Heart left ventricle (tissue), 13 donors: ENCODE results near the gene RPL32.

Experiments
- CTCF ChIP-seq, 12 donors: fragments of 200-600 bp; sonication (generic) in 4 of 12; IDR thresholded peaks; one replicate each; pipeline versions ENCODE4 v1.5.0 to v1.8.0; 2018 to 2022; ENCODE audit warnings: antibody characterized with exemption in 12 of 12, mild to moderate bottlenecking in 5 of 12
- POLR2A ChIP-seq, 2 donors: fragments of 450-650 bp; IDR thresholded peaks; one replicate each; pipeline ENCODE4 v1.6.1; 2017; ENCODE audit warnings: antibody characterized with exemption in 2 of 2, mild to moderate bottlenecking in 2 of 2, moderate library complexity in 2 of 2
- donor health status: ischemic (EF 13 %, LVEDD 7.1; RV severe dilation, severe dysfunction).
- donor health status: DM: no; HTN: yes; CAD: no.
- donor health status: DM: no; HTN: no; CAD: no.
- donor health status: ischemic (EF 25% LVEDD 6.9; RV normal size, moderate dysfunction).
- donor health status: ischemic (EF 25% LVEDD 5.7; RV mildly dilated, moderate dysfunction).
- donor health status: ischemic (EF 35%, LVEDD 5.7; RV mildly dilated, moderate dysfunction).
- donor health status: nonischemic (EF 11% LVEDD 7.7; RV severe dilation, severe dysfunction).
- donor health status: DM: yes; HTN: yes; CAD: no.
- donor health status: PGD.
- donor health status: ischemic (EF 29% LVEDD 5.4; RV normal size, mild dysfunction).
- donor health status: nonischemic (EF 23%, LVEDD 6.1; RV moderate dilation, normal function).

- TF ChIP-seq CTCF (IDR thresholded peaks at IDR 0.05), result no peak
- no peak for TF ChIP-seq POLR2A (IDR thresholded peaks at IDR 0.05)
Measured at GRCh38 chr3:12829404-12829803, 12.0 kb downstream of the RPL32 start.
